ENCODE results near the gene TMED1. TPM values are rescaled to one million over a fixed set of nuclear protein-coding genes. Genes with fewer than 3 reads are reported as not detected.
A peak's percentile ranks its signal among the peaks of the same experiment; 100 is the strongest.

Gene TMED1
- total and polyA plus RNA-seq, 2 donors (not counting 3 experiments of a cell fraction or from before 2014, with no cell fraction given) = 31.2 to 60.4 TPM

- intact Hi-C loops (cut with micrococcal nuclease) (loop anchor here (1.0 to 5.0 kb wide), 2 partner anchors 36 to 55 kb away; partner anchors contain the start of genes TIMM29, TMED1 and YIPF2), dilution Hi-C loops (cut with MboI; ENCODE audit: extremely low pct_ligation_motif_present, low sequenced_read_pairs) (no loop called here)
- Histone ChIP-seq H4K20me1 (replicated peaks; ENCODE audit: control insufficient read depth, extremely low read depth, insufficient read depth, low read length) (no peaks in the 10 kb centered on the region), H3K9ac (replicated peaks; ENCODE audit: extremely low read depth, insufficient read depth, low read length) (peak overlapping the region; percentile 73), H3K27me3 (ENCODE audit: control insufficient read depth in 2 of 2, insufficient read depth in 2 of 2, low read length in 2 of 2) (no peaks in the 10 kb centered on the region), H3K27ac (ENCODE audit: insufficient read depth, low read depth, low read length) (peak overlapping the region; percentile 11), H2AFZ (ENCODE audit: low read depth, low read length) (peak overlapping the region; percentile 90), H3K4me3 (replicated peaks in 1 of 3; ENCODE audit: insufficient read depth in 1 of 3, low read depth in 1 of 3, low read length in 3 of 3) (peak overlapping the region; percentile 60 to 100 (median 99)), H3K4me2 (ENCODE audit: insufficient read depth, low read length) (peak overlapping the region; percentile 94), H3K4me1 (ENCODE audit: control insufficient read depth, extremely low read depth, insufficient read depth, low read length) (peaks cover 12% of the 10 kb centered on the region), H3K79me2 (ENCODE audit: control insufficient read depth, insufficient read depth, low read length) (peaks cover 47% of the 10 kb centered on the region), H3K9me3 (replicated peaks; ENCODE audit: control insufficient read depth, insufficient read depth, low read length) (no peaks in the 10 kb centered on the region), H3K9me1 (replicated peaks; ENCODE audit: control insufficient read depth, extremely low read depth, insufficient read depth, low read length) (no peaks in the 10 kb centered on the region), H3K36me3 (ENCODE audit: control insufficient read depth in 2 of 2, extremely low read depth in 1 of 2, insufficient read depth in 2 of 2, low read length in 2 of 2) (no peaks in the 10 kb centered on the region)
- FAIRE-seq = no peak
- DNase-seq (ENCODE audit: low read depth, low spot score) = peak; percentile 12
- no TSS peak for BruUV-seq (replicated peaks)
- ChIA-PET CTCF (interaction anchor here (0.7 to 2.4 kb wide), 18 partner anchors 8 to 154 kb away, joined by 3 to 36 read pairs (median 4); partner anchors contain the start of genes DNM2 and TMED1), POLR2A (no interaction called here)
- TF ChIP-seq CTCF (IDR thresholded peaks at IDR 0.05; ENCODE audit: extremely low read depth in 1 of 2, insufficient read depth in 1 of 2, low read depth in 1 of 2, low read length in 2 of 2) (peak in 1 of 2 donors; percentile 25), POLR2A (IDR thresholded peaks at IDR 0.05; ENCODE audit: low read depth, low read length) (peak; percentile 26), FOS (IDR thresholded peaks at IDR 0.05; ENCODE audit: borderline replicate concordance, insufficient read depth, low read length) (no peak)
These were observed 35.9 kb upstream of the TMED1 start for GRCh38 chr19:10871711-10872545.

Measured in endothelial cell of umbilical vein (primary cell).